HCT116 (cell line): ENCODE measurements around the gene MPP4. TPM values are rescaled to one million over a fixed set of nuclear protein-coding genes. Genes with fewer than 3 reads are reported as not detected.

Source experiments
- ATAC-seq: fragments of 200-7000 bp; cut with Tn5 transposase; 2 replicates; pipeline ENCODE4 v1.9.1; 2020; ENCODE audit warnings: mild to moderate bottlenecking, moderate library complexity
- BruUV-seq: library from RNA; stranded (reverse); fragments of 400-500 nt; replicated peaks from 2 replicates; lab custom pipeline; 2021; lab: Mats Ljungman, UMichigan
- CTCF ChIA-PET: fragments of 300-600 bp; sonication (Branson Sonifier 250); formaldehyde crosslinking; loops from one replicate; lab custom pipeline; 2021; ENCODE audit warnings: antibody characterized with exemption; lab: Charles Lee
- POLR2A ChIA-PET: fragments of 300-600, 350-600 bp; sonication (Branson Sonifier 250); formaldehyde crosslinking; loops from one replicate; lab custom pipeline; 2021; ENCODE audit warnings: antibody characterized with exemption; lab: Charles Lee
- RAD21 ChIA-PET, 2 experiments: fragments of 300-600 bp; sonication (Branson Sonifier 250); formaldehyde crosslinking; loops; one replicate each; lab custom pipeline; 2023; ENCODE audit warnings: low total read pairs in 2 of 2; ENCODE audit not compliant: uncharacterized antibody in 2 of 2, unreplicated experiment in 2 of 2, low non-redundant PET in 1 of 2; lab: Charles Lee
- DNase-seq: peaks from one replicate; pipeline ENCODE4 v3.0.0-alpha.2; 2010; ENCODE audit warnings: low read depth, low spot score
- H2AFZ ChIP-seq: fragments of 200-600 bp; shearing (Covaris generic), sonication (generic); 2 replicates; pipeline ENCODE4 v1.6.1; 2017; ENCODE audit warnings: low read depth, mixed run types, mixed read lengths, antibody characterized with exemption, low read length; ENCODE audit not compliant: poor library complexity, severe bottlenecking
- H3K27ac ChIP-seq: 2 replicates; pipeline ENCODE4 v1.5.1; 2012; ENCODE audit warnings: low read depth, low read length
- H3K27me3 ChIP-seq: fragments of 200-600 bp; sonication (generic); 2 replicates; pipeline ENCODE4 v1.6.1; 2016; ENCODE audit warnings: mixed run types, low read length, mixed read lengths; ENCODE audit not compliant: insufficient read depth
- H3K36me3 ChIP-seq, 2 experiments: fragments of 200-500 bp in 1 of 2; fragments of 200-600 bp in 1 of 2; sonication (Bioruptor generic) in 1 of 2; sonication (generic) in 1 of 2; 2 replicates each; pipeline versions ENCODE4 v1.5.1 to v1.6.1; 2014 to 2016; ENCODE audit warnings: low read length in 2 of 2, inconsistent platforms in 1 of 2, mixed read lengths in 1 of 2, mixed run types in 1 of 2; ENCODE audit not compliant: insufficient read depth in 2 of 2, control insufficient read depth in 1 of 2
- H3K4me1 ChIP-seq, 2 experiments: fragments of 200-600 bp in 1 of 2; sonication (generic) in 1 of 2; 2 replicates each; pipeline versions ENCODE4 v1.5.1 to v1.6.1; 2012 to 2017; ENCODE audit warnings: low read length in 2 of 2, inconsistent platforms in 1 of 2, mild to moderate bottlenecking in 1 of 2, mixed read lengths in 1 of 2, mixed run types in 1 of 2, moderate library complexity in 1 of 2; ENCODE audit not compliant: insufficient read depth in 2 of 2, control insufficient read depth in 1 of 2
- H3K4me2 ChIP-seq: fragments of 200-600 bp; sonication (generic); 2 replicates; pipeline ENCODE4 v1.6.1; 2017; ENCODE audit warnings: mixed run types, low read length, mixed read lengths
- H3K4me3 ChIP-seq, 2 experiments: fragments of 200-600 bp in 1 of 2; sonication (generic) in 1 of 2; replicated peaks in 1 of 2; 2 replicates each; pipeline ENCODE4 v1.5.1; 2011 to 2016; ENCODE audit warnings: low read length in 2 of 2, control low read depth in 1 of 2, low read depth in 1 of 2, mild to moderate bottlenecking in 1 of 2, mixed read lengths in 1 of 2, mixed run types in 1 of 2
- H3K79me2 ChIP-seq: fragments of 200-600 bp; sonication (generic); 2 replicates; pipeline ENCODE4 v1.6.1; 2017; ENCODE audit warnings: mild to moderate bottlenecking, mixed run types, low read length, moderate library complexity, mixed read lengths; ENCODE audit not compliant: insufficient read depth
- H3K9ac ChIP-seq: fragments of 200-600 bp; sonication (generic); 2 replicates; pipeline ENCODE4 v1.6.1; 2016; ENCODE audit warnings: low read length, mixed read lengths
- H3K9me2 ChIP-seq: fragments of 200-600 bp; sonication (generic), shearing (Covaris generic); 2 replicates; pipeline ENCODE4 v1.6.1; 2017; ENCODE audit warnings: mixed run types, mild to moderate bottlenecking, moderate library complexity; ENCODE audit not compliant: insufficient read depth
- H3K9me3 ChIP-seq, 2 experiments: fragments of 200-500 bp in 1 of 2; fragments of 200-600 bp in 1 of 2; sonication (Bioruptor generic) in 1 of 2; sonication (generic) in 1 of 2; 2 replicates each; pipeline ENCODE4 v1.6.1; 2014 to 2017; ENCODE audit warnings: low read length in 2 of 2, mixed read lengths in 2 of 2, inconsistent platforms in 1 of 2, low read depth in 1 of 2, mild to moderate bottlenecking in 1 of 2, mixed run types in 1 of 2, moderate library complexity in 1 of 2; ENCODE audit not compliant: control insufficient read depth in 1 of 2, insufficient read depth in 1 of 2
- H4K20me1 ChIP-seq: fragments of 200-600 bp; sonication (generic), shearing (Covaris generic); 2 replicates; pipeline ENCODE4 v1.6.1; 2017; ENCODE audit warnings: mixed run types, mild to moderate bottlenecking, moderate library complexity; ENCODE audit not compliant: insufficient read depth
- CBX3 ChIP-seq: IDR thresholded peaks from 2 replicates; pipeline ENCODE4 v1.6.1; 2012; ENCODE audit warnings: low read depth
- CEBPB ChIP-seq: IDR thresholded peaks from 2 replicates; pipeline ENCODE4 v1.6.1; 2012; ENCODE audit warnings: low read depth
- EGR1 ChIP-seq: IDR thresholded peaks from 2 replicates; pipeline ENCODE4 v1.6.1; 2012; ENCODE audit warnings: low read depth
- ELF1 ChIP-seq: IDR thresholded peaks from 2 replicates; pipeline ENCODE4 v1.6.1; 2012; ENCODE audit warnings: low read depth, borderline replicate concordance
- EZH2phosphoT487 ChIP-seq: fragments of 200-600 bp; IDR thresholded peaks from 2 replicates; pipeline ENCODE4 v1.6.1; 2018; ENCODE audit warnings: antibody characterized with exemption, borderline replicate concordance
- FOSL1 ChIP-seq: IDR thresholded peaks from 2 replicates; pipeline ENCODE4 v1.6.1; 2012; ENCODE audit warnings: low read depth
- MAX ChIP-seq: IDR thresholded peaks from 2 replicates; pipeline ENCODE4 v1.6.1; 2012
- POLR2AphosphoS5 ChIP-seq: IDR thresholded peaks from 2 replicates; pipeline ENCODE4 v1.6.1; 2011; ENCODE audit warnings: mild to moderate bottlenecking, low read depth, low read length, moderate library complexity
- RAD21 ChIP-seq: IDR thresholded peaks from 2 replicates; pipeline ENCODE4 v1.6.1; 2012; ENCODE audit warnings: low read depth, mild to moderate bottlenecking
- SIN3A ChIP-seq: IDR thresholded peaks from 2 replicates; pipeline ENCODE4 v1.6.1; 2012; ENCODE audit warnings: low read depth
- SP1 ChIP-seq: IDR thresholded peaks from 2 replicates; pipeline ENCODE4 v1.6.1; 2012; ENCODE audit warnings: low read depth
- SRF ChIP-seq: IDR thresholded peaks from 2 replicates; pipeline ENCODE4 v1.6.1; 2012; ENCODE audit warnings: low read depth
- TCF7L2 ChIP-seq: IDR thresholded peaks from 2 replicates; pipeline ENCODE4 v1.7.0; 2011; ENCODE audit warnings: borderline replicate concordance, inconsistent platforms; ENCODE audit not compliant: insufficient read depth, insufficient read length; ENCODE audit errors: extremely low read depth
- ZBTB33 ChIP-seq: IDR thresholded peaks from 2 replicates; pipeline ENCODE4 v1.6.1; 2011; ENCODE audit warnings: mild to moderate bottlenecking, low read length, moderate library complexity; ENCODE audit not compliant: insufficient replicate concordance; ENCODE audit errors: extremely low read depth
- intact Hi-C: fragments of 100-400 bp; cut with micrococcal nuclease; formaldehyde crosslinking; loops from 2 replicates; pipeline ENCODE4 v1.10.0; 2022
- total RNA-seq: library from RNA; stranded (reverse); gene quantifications from one replicate; pipeline ENCODE4 v1.2.1, GENCODE V29; 2021; ENCODE audit not compliant: unreplicated experiment
- TF ChIP-seq, protein P1 (sequence below): IDR thresholded peaks from 2 replicates; pipeline ENCODE4 v1.6.1; 2012; ENCODE audit warnings: low read depth
- TF ChIP-seq, protein P2 (sequence below): IDR thresholded peaks from 2 replicates; pipeline ENCODE4 v1.6.1; 2012

The MPP4 gene
- total RNA-seq, 1 experiment from 2014 or later: 0.32 TPM

DNA sequence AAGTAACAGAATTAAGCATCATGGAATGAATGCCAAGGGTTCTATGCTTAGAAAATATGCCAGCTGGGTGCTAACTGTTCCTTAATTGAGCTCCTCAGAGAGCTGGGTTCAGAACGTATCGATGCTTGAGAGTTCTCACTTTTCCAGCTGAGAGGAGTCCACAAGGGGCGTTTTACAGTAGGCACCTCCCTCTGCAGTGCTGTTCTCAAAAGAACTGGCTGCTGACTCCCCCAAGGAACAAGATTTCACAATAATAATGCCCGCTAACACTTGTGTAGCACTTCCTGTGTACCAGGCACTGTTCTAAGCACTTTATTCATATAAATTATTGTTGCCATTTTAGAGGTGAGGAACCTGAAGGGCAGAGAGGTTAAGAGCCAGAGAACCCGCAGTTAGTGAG is 37.1 kb downstream of the MPP4 start (continued):
- TF ChIP-seq, protein P1, sequence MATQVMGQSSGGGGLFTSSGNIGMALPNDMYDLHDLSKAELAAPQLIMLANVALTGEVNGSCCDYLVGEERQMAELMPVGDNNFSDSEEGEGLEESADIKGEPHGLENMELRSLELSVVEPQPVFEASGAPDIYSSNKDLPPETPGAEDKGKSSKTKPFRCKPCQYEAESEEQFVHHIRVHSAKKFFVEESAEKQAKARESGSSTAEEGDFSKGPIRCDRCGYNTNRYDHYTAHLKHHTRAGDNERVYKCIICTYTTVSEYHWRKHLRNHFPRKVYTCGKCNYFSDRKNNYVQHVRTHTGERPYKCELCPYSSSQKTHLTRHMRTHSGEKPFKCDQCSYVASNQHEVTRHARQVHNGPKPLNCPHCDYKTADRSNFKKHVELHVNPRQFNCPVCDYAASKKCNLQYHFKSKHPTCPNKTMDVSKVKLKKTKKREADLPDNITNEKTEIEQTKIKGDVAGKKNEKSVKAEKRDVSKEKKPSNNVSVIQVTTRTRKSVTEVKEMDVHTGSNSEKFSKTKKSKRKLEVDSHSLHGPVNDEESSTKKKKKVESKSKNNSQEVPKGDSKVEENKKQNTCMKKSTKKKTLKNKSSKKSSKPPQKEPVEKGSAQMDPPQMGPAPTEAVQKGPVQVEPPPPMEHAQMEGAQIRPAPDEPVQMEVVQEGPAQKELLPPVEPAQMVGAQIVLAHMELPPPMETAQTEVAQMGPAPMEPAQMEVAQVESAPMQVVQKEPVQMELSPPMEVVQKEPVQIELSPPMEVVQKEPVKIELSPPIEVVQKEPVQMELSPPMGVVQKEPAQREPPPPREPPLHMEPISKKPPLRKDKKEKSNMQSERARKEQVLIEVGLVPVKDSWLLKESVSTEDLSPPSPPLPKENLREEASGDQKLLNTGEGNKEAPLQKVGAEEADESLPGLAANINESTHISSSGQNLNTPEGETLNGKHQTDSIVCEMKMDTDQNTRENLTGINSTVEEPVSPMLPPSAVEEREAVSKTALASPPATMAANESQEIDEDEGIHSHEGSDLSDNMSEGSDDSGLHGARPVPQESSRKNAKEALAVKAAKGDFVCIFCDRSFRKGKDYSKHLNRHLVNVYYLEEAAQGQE: no peak
- TF ChIP-seq POLR2AphosphoS5: no peak
- no peak for TF ChIP-seq SP1
- no peak for TF ChIP-seq CBX3
- TF ChIP-seq FOSL1: no peak
- TF ChIP-seq EZH2phosphoT487: no peak
- no peak for TF ChIP-seq EGR1
- no peak for TF ChIP-seq CEBPB

DNA sequence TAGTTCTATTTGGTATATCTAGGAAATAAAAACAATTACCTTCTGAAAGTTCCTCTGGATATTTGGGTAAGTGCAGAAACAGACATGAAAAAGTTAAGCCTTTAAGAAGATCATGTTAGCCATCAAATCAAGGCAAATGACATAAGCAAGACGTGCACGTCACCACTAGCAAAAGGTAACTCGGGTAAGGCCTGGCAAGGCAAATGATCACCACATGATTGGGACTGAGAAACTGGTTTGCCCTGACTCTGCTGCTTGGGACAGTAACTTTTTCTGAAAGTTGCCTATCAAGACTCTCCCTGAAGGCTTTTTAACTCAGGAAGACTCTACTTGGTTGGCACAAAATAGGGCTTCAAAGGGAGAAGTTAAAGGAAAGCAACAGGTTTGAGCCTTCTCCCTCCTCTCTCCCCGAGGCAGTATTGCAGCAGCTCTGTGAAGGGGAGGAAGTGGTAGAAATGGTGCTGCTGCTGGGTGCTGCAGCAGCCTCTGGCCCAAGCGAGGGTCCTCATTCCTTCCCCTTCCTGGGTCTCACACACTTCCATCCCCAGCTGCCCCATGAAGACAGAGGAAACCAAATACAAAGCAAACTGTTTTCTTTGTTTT is 38.0 kb downstream of the MPP4 start:
- Histone ChIP-seq H3K9me3 (no peaks in the 10 kb centered on the region), H2AFZ (no peak overlapping the region), H3K4me1 (no peaks in the 10 kb centered on the region), H3K36me3 (no peaks in the 10 kb centered on the region), H3K79me2 (no peaks in the 10 kb centered on the region), H3K9me2 (no peaks in the 10 kb centered on the region), H3K9ac (no peak overlapping the region), H3K27me3 (no peaks in the 10 kb centered on the region), H3K27ac (no peak overlapping the region), H4K20me1 (no peaks in the 10 kb centered on the region), H3K4me3 (no peak overlapping the region), H3K4me2 (no peak overlapping the region)
- ATAC-seq: no peak
- POLR2A ChIA-PET: no interaction called here
- CTCF ChIA-PET: no interaction called here
- RAD21 ChIA-PET: no interaction called here
- no TSS peak for BruUV-seq
- intact Hi-C loops: no loop called here
- DNase-seq: no peak
- TF ChIP-seq RAD21 (no peak), SIN3A (no peak), CBX3 (no peak), EGR1 (no peak), ZBTB33 (no peak), MAX (no peak), TCF7L2 (no peak), SRF (no peak), ELF1 (no peak), EZH2phosphoT487 (no peak)
- TF ChIP-seq, protein P1: no peak
- TF ChIP-seq, protein P2, sequence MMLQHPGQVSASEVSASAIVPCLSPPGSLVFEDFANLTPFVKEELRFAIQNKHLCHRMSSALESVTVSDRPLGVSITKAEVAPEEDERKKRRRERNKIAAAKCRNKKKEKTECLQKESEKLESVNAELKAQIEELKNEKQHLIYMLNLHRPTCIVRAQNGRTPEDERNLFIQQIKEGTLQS: no peak
